ENCODE data around the gene PYGL.

Gene PYGL

DNA sequence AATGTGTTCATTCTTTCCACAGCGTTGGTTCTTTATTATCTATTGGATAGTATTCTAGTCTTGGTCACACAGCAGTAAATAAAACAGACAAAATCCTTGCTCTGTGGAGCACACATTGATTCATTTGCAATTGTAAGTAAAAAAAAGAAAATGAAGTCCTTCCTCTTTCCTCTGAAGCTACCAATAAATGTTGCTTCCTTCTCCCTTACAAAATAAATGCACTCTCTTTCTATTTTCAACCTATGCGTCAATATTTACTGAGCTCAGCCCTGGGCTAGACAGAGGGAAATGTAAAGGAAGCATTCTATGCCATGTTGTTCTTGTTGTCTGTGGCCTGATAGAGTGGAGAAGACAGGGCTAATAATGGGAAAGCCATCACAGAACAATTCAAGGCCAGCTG lies 69.5 kb downstream of the PYGL start:
- DNase-seq (ENCODE audit: low read depth in 2 of 2) = no peak

DNA sequence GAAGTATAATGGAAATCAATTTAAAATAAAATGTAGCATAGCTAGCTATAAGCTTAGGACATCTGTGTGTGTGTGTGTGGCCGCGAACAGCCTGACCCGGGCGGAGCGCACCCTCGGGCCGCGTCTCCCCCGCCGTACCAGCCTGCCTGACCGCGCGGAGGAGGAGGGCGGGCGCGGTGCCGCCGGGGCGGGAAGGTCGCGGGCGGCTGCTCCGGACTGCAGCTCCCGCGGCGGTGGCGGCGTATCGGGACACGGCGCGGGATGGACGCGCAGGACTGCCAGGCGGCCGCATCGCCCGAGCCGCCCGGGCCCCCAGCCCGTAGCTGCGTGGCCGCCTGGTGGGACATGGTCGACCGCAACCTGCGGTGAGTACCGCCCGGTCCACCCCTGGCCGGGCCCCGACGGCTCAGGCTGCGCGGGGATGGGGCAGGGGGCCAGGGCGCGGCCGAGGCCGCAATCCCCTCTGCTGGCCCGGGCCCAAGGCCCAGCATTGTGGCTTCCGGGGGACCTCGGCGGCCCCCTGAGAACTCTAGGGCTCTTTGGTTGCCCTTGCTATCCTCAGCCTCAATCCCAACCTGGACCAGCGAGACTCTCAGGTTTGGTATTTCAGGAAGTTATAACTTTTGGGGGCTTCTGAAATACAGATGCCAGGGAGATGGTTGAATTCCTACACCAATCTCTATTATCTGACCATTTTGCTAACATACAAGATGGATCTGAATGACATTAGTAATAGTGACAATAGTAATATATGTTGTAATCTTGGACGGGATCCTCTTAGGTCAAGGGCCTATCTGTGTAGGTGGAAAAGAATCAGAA lies 72.2 kb downstream of the PYGL start, which contains the start of gene ABHD12B:
ABHD12B (plus strand) TSS at position 140 of the 819 bp plus-strand sequence; CDS start at position 262, 122 bp downstream.
- DNase-seq (ENCODE audit: low read depth in 2 of 2) = no peak

DNA sequence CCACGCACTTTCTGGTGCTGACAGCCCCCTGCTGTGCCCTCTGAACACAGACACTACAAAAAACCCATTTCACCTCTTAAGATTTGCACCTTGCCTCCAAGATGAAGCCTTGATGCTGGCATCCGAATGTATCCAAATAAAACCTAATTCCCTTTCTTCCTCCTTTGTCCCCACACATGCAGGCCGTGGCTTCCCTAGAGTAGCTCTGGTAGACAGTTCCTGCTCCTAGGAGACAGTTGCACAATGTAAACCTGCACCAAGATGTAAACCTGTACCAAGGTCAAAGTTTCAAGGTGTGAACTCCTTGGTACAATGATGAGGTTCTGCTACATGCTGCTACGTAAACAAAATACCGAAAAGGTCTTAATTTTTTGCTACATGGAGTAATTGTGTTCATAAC lies 73.1 kb downstream of the PYGL start:
- no peak for DNase-seq (ENCODE audit: low read depth in 2 of 2)

DNA sequence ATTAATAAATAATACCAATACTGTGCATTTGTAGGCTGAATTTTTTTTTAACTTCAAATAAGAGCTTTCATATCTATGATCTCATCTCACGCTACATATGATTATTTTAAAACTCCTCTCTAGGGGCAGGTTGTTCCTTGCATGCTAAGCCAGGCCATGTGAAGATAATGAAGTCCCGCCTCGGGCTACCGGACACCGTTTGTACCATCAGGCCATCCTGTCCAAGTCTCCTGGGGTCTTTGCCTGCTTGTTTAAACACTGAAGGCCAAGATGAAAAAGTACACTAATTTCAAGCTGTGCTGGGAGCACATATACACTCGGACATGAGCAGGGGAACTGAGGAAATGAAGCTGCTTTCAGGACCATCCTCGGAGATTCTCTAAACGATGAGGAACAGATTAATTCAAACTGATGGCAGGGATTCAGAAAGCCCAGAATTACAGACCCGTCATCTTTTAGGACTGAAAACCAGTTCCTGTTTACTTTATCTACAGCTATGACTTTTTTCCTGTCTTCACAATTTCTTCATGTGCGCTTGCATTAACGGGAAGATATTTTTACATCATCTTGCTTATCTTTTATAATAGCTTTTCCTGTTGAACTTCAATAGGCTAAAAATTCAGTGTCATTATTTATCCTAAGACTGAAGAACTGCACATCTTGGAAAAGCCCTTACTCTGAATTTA lies 78.7 kb downstream of the PYGL start:
- no peak for DNase-seq (ENCODE audit: low read depth in 2 of 2)

DNA sequence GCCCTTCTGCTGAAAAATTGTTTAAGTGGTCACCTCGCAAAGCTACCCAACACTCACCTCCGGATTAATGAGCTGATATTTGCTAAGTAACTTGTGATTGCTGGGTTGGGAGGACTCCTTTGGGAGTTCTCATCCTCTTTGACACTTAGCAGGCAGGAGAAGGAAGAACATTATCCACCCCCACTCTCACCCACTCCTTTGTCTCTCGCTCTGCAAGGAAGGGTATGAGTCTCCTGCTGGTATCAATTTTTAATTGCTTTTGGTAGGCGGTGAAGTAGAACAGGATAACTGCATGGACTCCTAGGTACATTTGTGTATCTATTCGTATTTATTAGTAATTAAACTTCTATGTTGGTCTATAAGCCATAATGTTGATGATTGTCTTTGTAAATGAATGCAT lies 79.3 kb downstream of the PYGL start:
- no peak for DNase-seq (ENCODE audit: low read depth in 2 of 2)

- no peak for DNase-seq (ENCODE audit: low read depth in 2 of 2)
These were observed 80.0 kb downstream of the PYGL start for GRCh38 chr14:50864237-50864636.

DNA sequence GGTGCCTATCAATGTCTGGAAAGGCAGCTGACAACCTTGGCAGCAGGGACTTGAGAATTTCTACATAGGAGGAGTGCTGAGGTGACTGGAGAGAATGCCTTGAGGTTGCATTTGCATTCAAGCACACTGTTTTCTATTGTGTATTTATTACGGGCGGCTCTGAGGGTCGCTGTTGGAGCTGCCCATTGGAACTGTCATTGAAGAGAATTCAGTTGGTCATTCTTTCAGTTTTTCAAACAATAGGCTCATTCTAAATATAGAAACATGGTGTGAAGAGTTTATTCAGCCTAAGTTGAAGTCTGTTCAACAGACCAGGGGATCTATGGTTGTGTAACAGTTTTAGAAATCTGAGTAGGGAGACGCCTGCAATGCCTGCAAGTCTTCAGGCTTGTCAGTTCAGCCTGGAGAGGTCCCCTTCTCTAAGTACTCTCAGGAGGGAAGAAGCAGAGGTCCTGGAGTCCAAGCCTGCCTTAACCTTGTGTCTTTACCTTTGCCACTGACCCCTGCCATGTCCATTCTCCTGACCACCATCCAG lies 82.2 kb downstream of the PYGL start:
- no peak for DNase-seq (ENCODE audit: low read depth in 2 of 2)

- DNase-seq (ENCODE audit: low read depth in 2 of 2) = peak; percentile 72 to 86
These were observed 83.7 kb downstream of the PYGL start for GRCh38 chr14:50860478-50861086.

GRCh38 chr14:50859296-50859624 lies 85.0 kb downstream of the PYGL start:
- DNase-seq (ENCODE audit: low read depth in 2 of 2) = no peak

GRCh38 chr14:50856660-50857059 lies 87.6 kb downstream of the PYGL start:
- no peak for DNase-seq (ENCODE audit: low read depth in 2 of 2)

GRCh38 chr14:50855558-50855957 lies 88.7 kb downstream of the PYGL start:
- DNase-seq (ENCODE audit: low read depth in 2 of 2) = no peak
